ENCODE measurements around the gene SLCO4A1.

DNA sequence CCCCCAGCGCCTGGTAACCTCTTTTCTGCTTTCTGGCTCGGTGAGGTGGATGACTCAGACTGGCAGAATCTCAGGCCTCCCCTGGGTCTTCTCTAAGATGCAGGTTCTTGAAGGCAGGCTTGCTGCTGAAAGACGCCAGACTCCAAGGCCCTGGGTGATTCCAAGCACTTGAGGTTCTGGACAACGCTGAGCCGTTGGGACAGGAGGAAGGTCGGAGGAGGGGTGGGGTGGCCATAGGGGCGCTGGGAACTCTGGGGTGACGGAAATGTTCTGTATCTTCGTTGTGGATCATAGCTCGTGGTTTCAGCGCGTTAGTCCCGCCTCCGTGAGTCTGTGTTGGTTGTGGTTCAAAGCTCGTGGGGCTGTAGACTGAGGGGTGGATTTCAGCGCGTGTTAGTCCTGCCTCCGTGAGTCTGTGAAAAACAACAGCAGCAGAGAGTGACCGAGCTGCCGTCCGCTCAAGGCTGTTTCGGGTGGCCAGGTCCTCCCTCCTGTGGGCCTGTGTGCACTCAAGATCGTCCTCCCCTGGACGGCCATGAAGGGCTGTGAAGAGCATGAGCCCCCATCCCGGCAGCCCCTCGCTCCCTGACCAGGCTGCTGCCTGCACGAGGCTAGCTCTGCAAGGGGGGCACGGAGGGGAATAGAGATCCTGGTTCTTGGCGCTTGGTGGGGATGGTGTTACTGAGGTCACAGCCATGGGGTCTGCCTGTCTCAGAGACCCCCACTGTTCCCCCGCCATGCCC, 74.1 kb downstream of the SLCO4A1 start:
- TF ChIP-seq, protein P1, sequence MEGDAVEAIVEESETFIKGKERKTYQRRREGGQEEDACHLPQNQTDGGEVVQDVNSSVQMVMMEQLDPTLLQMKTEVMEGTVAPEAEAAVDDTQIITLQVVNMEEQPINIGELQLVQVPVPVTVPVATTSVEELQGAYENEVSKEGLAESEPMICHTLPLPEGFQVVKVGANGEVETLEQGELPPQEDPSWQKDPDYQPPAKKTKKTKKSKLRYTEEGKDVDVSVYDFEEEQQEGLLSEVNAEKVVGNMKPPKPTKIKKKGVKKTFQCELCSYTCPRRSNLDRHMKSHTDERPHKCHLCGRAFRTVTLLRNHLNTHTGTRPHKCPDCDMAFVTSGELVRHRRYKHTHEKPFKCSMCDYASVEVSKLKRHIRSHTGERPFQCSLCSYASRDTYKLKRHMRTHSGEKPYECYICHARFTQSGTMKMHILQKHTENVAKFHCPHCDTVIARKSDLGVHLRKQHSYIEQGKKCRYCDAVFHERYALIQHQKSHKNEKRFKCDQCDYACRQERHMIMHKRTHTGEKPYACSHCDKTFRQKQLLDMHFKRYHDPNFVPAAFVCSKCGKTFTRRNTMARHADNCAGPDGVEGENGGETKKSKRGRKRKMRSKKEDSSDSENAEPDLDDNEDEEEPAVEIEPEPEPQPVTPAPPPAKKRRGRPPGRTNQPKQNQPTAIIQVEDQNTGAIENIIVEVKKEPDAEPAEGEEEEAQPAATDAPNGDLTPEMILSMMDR (IDR thresholded peaks at IDR 0.05): no peak
- TF ChIP-seq POLR2A (IDR thresholded peaks at IDR 0.05): no peak
